CD4-positive, alpha-beta T cell treated with Interleukin-10 for 1 hour (primary cell): ENCODE results near the gene MATCAP1.

ENCODE experiments used
- DNase-seq: peaks from one replicate; pipeline ENCODE4 v3.0.0-alpha.2; 2020

The MATCAP1 gene

GRCh38 chr16:67207249-67208091 lies 23.7 kb upstream of the MATCAP1 start:
- no peak for DNase-seq

GRCh38 chr16:67206838-67207248 lies 23.1 kb upstream of the MATCAP1 start:
- no peak for DNase-seq

GRCh38 chr16:67206129-67206837 lies 22.5 kb upstream of the MATCAP1 start:
- no peak for DNase-seq

- no peak for DNase-seq
Measured at GRCh38 chr16:67204076-67204475, 20.3 kb upstream of the MATCAP1 start.

GRCh38 chr16:67202956-67203493 lies 19.3 kb upstream of the MATCAP1 start:
- no peak for DNase-seq

- DNase-seq = no peak
Measured at GRCh38 chr16:67202426-67202825, 18.7 kb upstream of the MATCAP1 start.

- no peak for DNase-seq
Measured at GRCh38 chr16:67201411-67202345, 17.9 kb upstream of the MATCAP1 start.

GRCh38 chr16:67200491-67200890 lies 16.7 kb upstream of the MATCAP1 start:
- no peak for DNase-seq

- no peak for DNase-seq
Measured at GRCh38 chr16:67199808-67200198, 16.0 kb upstream of the MATCAP1 start.

- no peak for DNase-seq
Measured at GRCh38 chr16:67199011-67199807, 15.4 kb upstream of the MATCAP1 start, which contains the start of gene ELMO3. TSS of gene ELMO3 (plus strand) at chr16:67199131. CDS start at chr16:67199327, 196 bp downstream.

GRCh38 chr16:67198238-67198734 lies 14.5 kb upstream of the MATCAP1 start:
- peak; percentile 38 for DNase-seq

GRCh38 chr16:67197704-67198103 lies 13.9 kb upstream of the MATCAP1 start:
- no peak for DNase-seq

- no peak for DNase-seq
Measured at GRCh38 chr16:67196881-67197280, 13.1 kb upstream of the MATCAP1 start.

GRCh38 chr16:67195676-67196075 lies 11.9 kb upstream of the MATCAP1 start:
- DNase-seq = no peak

GRCh38 chr16:67194260-67194659 lies 10.5 kb upstream of the MATCAP1 start:
- no peak for DNase-seq

GRCh38 chr16:67193536-67193935 lies 9.8 kb upstream of the MATCAP1 start:
- no peak for DNase-seq

- no peak for DNase-seq
Measured at GRCh38 chr16:67192781-67193361, 9.1 kb upstream of the MATCAP1 start.

- peak; percentile 89 for DNase-seq
Measured at GRCh38 chr16:67191995-67192681, 8.4 kb upstream of the MATCAP1 start, which contains the start of gene E2F4. TSS of gene E2F4 (plus strand) at chr16:67192155. CDS start at chr16:67192228, 73 bp downstream.

GRCh38 chr16:67191411-67191994 lies 7.7 kb upstream of the MATCAP1 start:
- no peak for DNase-seq
